HCT116 (cell line): ENCODE data around the gene NECAB2. TPM values are rescaled to one million over a fixed set of nuclear protein-coding genes. Genes with fewer than 3 reads are reported as not detected.

Experiments used
- ATAC-seq: fragments of 200-7000 bp; cut with Tn5 transposase; 2 replicates; pipeline ENCODE4 v1.9.1; 2020; ENCODE audit warnings: mild to moderate bottlenecking, moderate library complexity
- BruUV-seq: library from RNA; stranded (reverse); fragments of 400-500 nt; replicated peaks from 2 replicates; lab custom pipeline; 2021; lab: Mats Ljungman, UMichigan
- CTCF ChIA-PET: fragments of 300-600 bp; sonication (Branson Sonifier 250); formaldehyde crosslinking; loops from one replicate; lab custom pipeline; 2021; ENCODE audit warnings: antibody characterized with exemption; lab: Charles Lee
- POLR2A ChIA-PET: fragments of 300-600, 350-600 bp; sonication (Branson Sonifier 250); formaldehyde crosslinking; loops from one replicate; lab custom pipeline; 2021; ENCODE audit warnings: antibody characterized with exemption; lab: Charles Lee
- RAD21 ChIA-PET, 2 experiments: fragments of 300-600 bp; sonication (Branson Sonifier 250); formaldehyde crosslinking; loops; one replicate each; lab custom pipeline; 2023; ENCODE audit warnings: low total read pairs in 2 of 2; ENCODE audit not compliant: uncharacterized antibody in 2 of 2, unreplicated experiment in 2 of 2, low non-redundant PET in 1 of 2; lab: Charles Lee
- DNase-seq: peaks from one replicate; pipeline ENCODE4 v3.0.0-alpha.2; 2010; ENCODE audit warnings: low read depth, low spot score
- H2AFZ ChIP-seq: fragments of 200-600 bp; shearing (Covaris generic), sonication (generic); 2 replicates; pipeline ENCODE4 v1.6.1; 2017; ENCODE audit warnings: low read depth, mixed run types, mixed read lengths, antibody characterized with exemption, low read length; ENCODE audit not compliant: poor library complexity, severe bottlenecking
- H3K27ac ChIP-seq: 2 replicates; pipeline ENCODE4 v1.5.1; 2012; ENCODE audit warnings: low read depth, low read length
- H3K27me3 ChIP-seq: fragments of 200-600 bp; sonication (generic); 2 replicates; pipeline ENCODE4 v1.6.1; 2016; ENCODE audit warnings: mixed run types, low read length, mixed read lengths; ENCODE audit not compliant: insufficient read depth
- H3K36me3 ChIP-seq, 2 experiments: fragments of 200-500 bp in 1 of 2; fragments of 200-600 bp in 1 of 2; sonication (Bioruptor generic) in 1 of 2; sonication (generic) in 1 of 2; 2 replicates each; pipeline versions ENCODE4 v1.5.1 to v1.6.1; 2014 to 2016; ENCODE audit warnings: low read length in 2 of 2, inconsistent platforms in 1 of 2, mixed read lengths in 1 of 2, mixed run types in 1 of 2; ENCODE audit not compliant: insufficient read depth in 2 of 2, control insufficient read depth in 1 of 2
- H3K4me1 ChIP-seq, 2 experiments: fragments of 200-600 bp in 1 of 2; sonication (generic) in 1 of 2; 2 replicates each; pipeline versions ENCODE4 v1.5.1 to v1.6.1; 2012 to 2017; ENCODE audit warnings: low read length in 2 of 2, inconsistent platforms in 1 of 2, mild to moderate bottlenecking in 1 of 2, mixed read lengths in 1 of 2, mixed run types in 1 of 2, moderate library complexity in 1 of 2; ENCODE audit not compliant: insufficient read depth in 2 of 2, control insufficient read depth in 1 of 2
- H3K4me2 ChIP-seq: fragments of 200-600 bp; sonication (generic); 2 replicates; pipeline ENCODE4 v1.6.1; 2017; ENCODE audit warnings: mixed run types, low read length, mixed read lengths
- H3K4me3 ChIP-seq, 2 experiments: fragments of 200-600 bp in 1 of 2; sonication (generic) in 1 of 2; replicated peaks in 1 of 2; 2 replicates each; pipeline ENCODE4 v1.5.1; 2011 to 2016; ENCODE audit warnings: low read length in 2 of 2, control low read depth in 1 of 2, low read depth in 1 of 2, mild to moderate bottlenecking in 1 of 2, mixed read lengths in 1 of 2, mixed run types in 1 of 2
- H3K79me2 ChIP-seq: fragments of 200-600 bp; sonication (generic); 2 replicates; pipeline ENCODE4 v1.6.1; 2017; ENCODE audit warnings: mild to moderate bottlenecking, mixed run types, low read length, moderate library complexity, mixed read lengths; ENCODE audit not compliant: insufficient read depth
- H3K9ac ChIP-seq: fragments of 200-600 bp; sonication (generic); 2 replicates; pipeline ENCODE4 v1.6.1; 2016; ENCODE audit warnings: low read length, mixed read lengths
- H3K9me2 ChIP-seq: fragments of 200-600 bp; sonication (generic), shearing (Covaris generic); 2 replicates; pipeline ENCODE4 v1.6.1; 2017; ENCODE audit warnings: mixed run types, mild to moderate bottlenecking, moderate library complexity; ENCODE audit not compliant: insufficient read depth
- H3K9me3 ChIP-seq, 2 experiments: fragments of 200-500 bp in 1 of 2; fragments of 200-600 bp in 1 of 2; sonication (Bioruptor generic) in 1 of 2; sonication (generic) in 1 of 2; 2 replicates each; pipeline ENCODE4 v1.6.1; 2014 to 2017; ENCODE audit warnings: low read length in 2 of 2, mixed read lengths in 2 of 2, inconsistent platforms in 1 of 2, low read depth in 1 of 2, mild to moderate bottlenecking in 1 of 2, mixed run types in 1 of 2, moderate library complexity in 1 of 2; ENCODE audit not compliant: control insufficient read depth in 1 of 2, insufficient read depth in 1 of 2
- H4K20me1 ChIP-seq: fragments of 200-600 bp; sonication (generic), shearing (Covaris generic); 2 replicates; pipeline ENCODE4 v1.6.1; 2017; ENCODE audit warnings: mixed run types, mild to moderate bottlenecking, moderate library complexity; ENCODE audit not compliant: insufficient read depth
- CBX3 ChIP-seq: IDR thresholded peaks from 2 replicates; pipeline ENCODE4 v1.6.1; 2012; ENCODE audit warnings: low read depth
- CEBPB ChIP-seq: IDR thresholded peaks from 2 replicates; pipeline ENCODE4 v1.6.1; 2012; ENCODE audit warnings: low read depth
- EGR1 ChIP-seq: IDR thresholded peaks from 2 replicates; pipeline ENCODE4 v1.6.1; 2012; ENCODE audit warnings: low read depth
- ELF1 ChIP-seq: IDR thresholded peaks from 2 replicates; pipeline ENCODE4 v1.6.1; 2012; ENCODE audit warnings: low read depth, borderline replicate concordance
- EZH2phosphoT487 ChIP-seq: fragments of 200-600 bp; IDR thresholded peaks from 2 replicates; pipeline ENCODE4 v1.6.1; 2018; ENCODE audit warnings: antibody characterized with exemption, borderline replicate concordance
- FOSL1 ChIP-seq: IDR thresholded peaks from 2 replicates; pipeline ENCODE4 v1.6.1; 2012; ENCODE audit warnings: low read depth
- POLR2A ChIP-seq: IDR thresholded peaks from 2 replicates; pipeline ENCODE4 v1.7.0; 2011; ENCODE audit warnings: borderline replicate concordance; ENCODE audit not compliant: insufficient read depth, insufficient read length; ENCODE audit errors: extremely low read depth
- POLR2AphosphoS5 ChIP-seq: IDR thresholded peaks from 2 replicates; pipeline ENCODE4 v1.6.1; 2011; ENCODE audit warnings: mild to moderate bottlenecking, low read depth, low read length, moderate library complexity
- REST ChIP-seq: IDR thresholded peaks from 2 replicates; pipeline ENCODE4 v1.6.1; 2012; ENCODE audit warnings: low read depth
- SRF ChIP-seq: IDR thresholded peaks from 2 replicates; pipeline ENCODE4 v1.6.1; 2012; ENCODE audit warnings: low read depth
- ZNF274 ChIP-seq: fragments of 200-500 bp; sonication (Bioruptor generic); IDR thresholded peaks from 2 replicates; pipeline ENCODE4 v1.6.1; 2014; ENCODE audit warnings: mild to moderate bottlenecking, low read depth, low read length, inconsistent platforms
- intact Hi-C: fragments of 100-400 bp; cut with micrococcal nuclease; formaldehyde crosslinking; loops from 2 replicates; pipeline ENCODE4 v1.10.0; 2022
- total RNA-seq: library from RNA; stranded (reverse); gene quantifications from one replicate; pipeline ENCODE4 v1.2.1, GENCODE V29; 2021; ENCODE audit not compliant: unreplicated experiment
- TF ChIP-seq, protein P1 (sequence below): IDR thresholded peaks from 2 replicates; pipeline ENCODE4 v1.6.1; 2012
- TF ChIP-seq, protein P2 (sequence below), 3 experiments: fragments of 200-600 bp in 1 of 3; sonication (generic) in 1 of 3; IDR thresholded peaks in 2 of 3; conservative IDR thresholded peaks in 1 of 3; 2 replicates each; pipeline ENCODE4 v1.5.1; 2012 to 2017; ENCODE audit warnings: low read depth in 2 of 3, low read length in 2 of 3, antibody characterized with exemption in 1 of 3, borderline replicate concordance in 1 of 3, control low read depth in 1 of 3, mild to moderate bottlenecking in 1 of 3, mixed read lengths in 1 of 3, mixed run types in 1 of 3, moderate library complexity in 1 of 3; ENCODE audit not compliant: insufficient read depth in 1 of 3

NECAB2 gene
- total RNA-seq, 1 experiment from 2014 or later, result 0.61 TPM

DNA sequence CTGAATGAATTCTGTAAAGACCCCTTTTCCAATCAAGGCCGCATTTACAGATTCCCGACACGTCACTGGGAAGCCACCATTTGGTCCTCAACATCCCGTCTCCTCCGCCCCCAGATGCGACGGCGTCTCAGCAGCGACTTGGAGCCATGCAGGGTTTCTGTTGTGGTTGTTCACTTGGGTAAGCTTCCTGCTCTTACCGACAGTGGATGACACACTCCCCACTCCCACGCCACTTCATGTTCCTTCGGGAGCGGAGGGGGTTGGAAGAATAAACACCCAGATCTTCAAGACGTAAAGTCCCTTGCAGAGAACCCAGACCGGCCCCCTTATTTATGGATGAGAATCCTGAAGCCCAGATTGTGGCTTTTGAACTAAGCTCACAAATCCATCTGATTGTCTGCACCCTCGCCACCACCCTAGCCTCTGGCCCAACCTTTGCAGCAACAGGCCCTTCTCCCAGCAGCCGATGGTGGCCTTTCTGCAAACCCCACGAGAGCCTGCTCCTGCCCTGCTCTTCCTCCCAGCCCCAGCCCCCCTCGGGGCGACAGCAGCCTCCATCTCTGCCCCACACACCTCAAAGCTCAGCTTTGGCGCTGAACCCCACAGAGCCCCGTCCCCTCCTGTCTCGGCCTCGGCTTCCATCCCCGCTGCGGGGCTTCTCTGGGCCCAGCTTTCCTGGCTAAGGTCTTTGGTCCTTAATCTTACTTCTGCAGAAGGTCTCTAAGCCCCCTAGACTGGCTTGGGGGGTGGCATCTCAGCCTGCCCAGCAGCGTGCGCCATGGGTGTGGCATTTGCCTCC, 34.0 kb upstream of the NECAB2 start:
- RAD21 ChIA-PET, result no interaction called here
- intact Hi-C loops, result no loop called here
- CTCF ChIA-PET, result no interaction called here
- BruUV-seq, result no TSS peak
- no peak for ATAC-seq
- no peaks in the 10 kb centered on the region for H3K36me3 ChIP-seq
- H3K9me2 ChIP-seq, result no peaks in the 10 kb centered on the region
- no peak overlapping the region for H3K9ac ChIP-seq
- no peaks in the 10 kb centered on the region for H4K20me1 ChIP-seq
- TF ChIP-seq FOSL1 (no peak), SRF (no peak), CEBPB (no peak), EGR1 (no peak), POLR2AphosphoS5 (no peak), REST (no peak), EZH2phosphoT487 (no peak), POLR2A (no peak), ELF1 (no peak), ZNF274 (no peak), CBX3 (no peak)
- TF ChIP-seq, protein P1, sequence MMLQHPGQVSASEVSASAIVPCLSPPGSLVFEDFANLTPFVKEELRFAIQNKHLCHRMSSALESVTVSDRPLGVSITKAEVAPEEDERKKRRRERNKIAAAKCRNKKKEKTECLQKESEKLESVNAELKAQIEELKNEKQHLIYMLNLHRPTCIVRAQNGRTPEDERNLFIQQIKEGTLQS, result no peak
- TF ChIP-seq, protein P2, sequence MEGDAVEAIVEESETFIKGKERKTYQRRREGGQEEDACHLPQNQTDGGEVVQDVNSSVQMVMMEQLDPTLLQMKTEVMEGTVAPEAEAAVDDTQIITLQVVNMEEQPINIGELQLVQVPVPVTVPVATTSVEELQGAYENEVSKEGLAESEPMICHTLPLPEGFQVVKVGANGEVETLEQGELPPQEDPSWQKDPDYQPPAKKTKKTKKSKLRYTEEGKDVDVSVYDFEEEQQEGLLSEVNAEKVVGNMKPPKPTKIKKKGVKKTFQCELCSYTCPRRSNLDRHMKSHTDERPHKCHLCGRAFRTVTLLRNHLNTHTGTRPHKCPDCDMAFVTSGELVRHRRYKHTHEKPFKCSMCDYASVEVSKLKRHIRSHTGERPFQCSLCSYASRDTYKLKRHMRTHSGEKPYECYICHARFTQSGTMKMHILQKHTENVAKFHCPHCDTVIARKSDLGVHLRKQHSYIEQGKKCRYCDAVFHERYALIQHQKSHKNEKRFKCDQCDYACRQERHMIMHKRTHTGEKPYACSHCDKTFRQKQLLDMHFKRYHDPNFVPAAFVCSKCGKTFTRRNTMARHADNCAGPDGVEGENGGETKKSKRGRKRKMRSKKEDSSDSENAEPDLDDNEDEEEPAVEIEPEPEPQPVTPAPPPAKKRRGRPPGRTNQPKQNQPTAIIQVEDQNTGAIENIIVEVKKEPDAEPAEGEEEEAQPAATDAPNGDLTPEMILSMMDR (IDR thresholded peaks at IDR 0.05 in 2 of 3, conservative IDR thresholded peaks at IDR 0.05 in 1 of 3; ENCODE audit: borderline replicate concordance in 1 of 3, insufficient read depth in 1 of 3, low read depth in 2 of 3, low read length in 2 of 3), result no peak
- TF ChIP-seq, all 23 proteins: peak for 0
- Histone ChIP-seq H3K9me3 (no peaks in the 10 kb centered on the region), H3K27me3 (no peaks in the 10 kb centered on the region), H3K4me1 (peaks cover 0 to 9% of the 10 kb centered on the region in 2 experiments; a peak in 1 of 4 replicates), H3K79me2 (no peaks in the 10 kb centered on the region), H3K4me3 (no peak overlapping the region), H3K4me2 (no peak overlapping the region), H2AFZ (no peak overlapping the region), H3K27ac (no peak overlapping the region)
- no peak for DNase-seq
- POLR2A ChIA-PET, result no interaction called here
